RWPE2 (cell line): ENCODE measurements around the gene RTL1.

Source experiments
- ATAC-seq: fragments of 200-7000 bp; cut with Tn5 transposase; 3 replicates; pipeline ENCODE4 v1.9.1; 2021; ENCODE audit warnings: low read depth
- DNase-seq: peaks from one replicate; pipeline ENCODE4 v3.0.0-alpha.2; 2020; ENCODE audit warnings: low spot score
- H3K27ac ChIP-seq: fragments of 450-650 bp; 2 replicates; pipeline ENCODE4 v1.5.1; 2017; ENCODE audit warnings: mild to moderate bottlenecking; ENCODE audit not compliant: poor library complexity, severe bottlenecking
- H3K27me3 ChIP-seq: fragments of 250-450 bp; sonication (Bioruptor Pico); 2 replicates; pipeline ENCODE4 v1.5.1; 2021; ENCODE audit warnings: mild to moderate bottlenecking, moderate library complexity; ENCODE audit not compliant: insufficient read depth, poor library complexity, severe bottlenecking
- H3K36me3 ChIP-seq: fragments of 250-450 bp; sonication (Bioruptor Pico); 2 replicates; pipeline ENCODE4 v1.5.1; 2020; ENCODE audit warnings: low read depth, mild to moderate bottlenecking, moderate library complexity
- H3K4me1 ChIP-seq: fragments of 250-450 bp; sonication (Bioruptor Pico); 2 replicates; pipeline ENCODE4 v1.5.1; 2021; ENCODE audit warnings: mild to moderate bottlenecking, moderate library complexity; ENCODE audit not compliant: insufficient read depth, poor library complexity, severe bottlenecking
- H3K4me3 ChIP-seq: fragments of 250-450 bp; sonication (Bioruptor Pico); 2 replicates; pipeline ENCODE4 v1.5.1; 2021; ENCODE audit warnings: mild to moderate bottlenecking, moderate library complexity; ENCODE audit not compliant: severe bottlenecking
- H3K9me3 ChIP-seq: fragments of 250-450 bp; sonication (Bioruptor Pico); 2 replicates; pipeline ENCODE4 v1.5.1; 2021; ENCODE audit warnings: mild to moderate bottlenecking, moderate library complexity; ENCODE audit not compliant: severe bottlenecking
- TF ChIP-seq, protein P1 (sequence below): fragments of 450-650 bp; IDR thresholded peaks from one replicate; pipeline ENCODE4 v1.5.1; 2017; ENCODE audit warnings: mild to moderate bottlenecking, moderate library complexity; ENCODE audit not compliant: poor library complexity, severe bottlenecking

The RTL1 gene

DNA sequence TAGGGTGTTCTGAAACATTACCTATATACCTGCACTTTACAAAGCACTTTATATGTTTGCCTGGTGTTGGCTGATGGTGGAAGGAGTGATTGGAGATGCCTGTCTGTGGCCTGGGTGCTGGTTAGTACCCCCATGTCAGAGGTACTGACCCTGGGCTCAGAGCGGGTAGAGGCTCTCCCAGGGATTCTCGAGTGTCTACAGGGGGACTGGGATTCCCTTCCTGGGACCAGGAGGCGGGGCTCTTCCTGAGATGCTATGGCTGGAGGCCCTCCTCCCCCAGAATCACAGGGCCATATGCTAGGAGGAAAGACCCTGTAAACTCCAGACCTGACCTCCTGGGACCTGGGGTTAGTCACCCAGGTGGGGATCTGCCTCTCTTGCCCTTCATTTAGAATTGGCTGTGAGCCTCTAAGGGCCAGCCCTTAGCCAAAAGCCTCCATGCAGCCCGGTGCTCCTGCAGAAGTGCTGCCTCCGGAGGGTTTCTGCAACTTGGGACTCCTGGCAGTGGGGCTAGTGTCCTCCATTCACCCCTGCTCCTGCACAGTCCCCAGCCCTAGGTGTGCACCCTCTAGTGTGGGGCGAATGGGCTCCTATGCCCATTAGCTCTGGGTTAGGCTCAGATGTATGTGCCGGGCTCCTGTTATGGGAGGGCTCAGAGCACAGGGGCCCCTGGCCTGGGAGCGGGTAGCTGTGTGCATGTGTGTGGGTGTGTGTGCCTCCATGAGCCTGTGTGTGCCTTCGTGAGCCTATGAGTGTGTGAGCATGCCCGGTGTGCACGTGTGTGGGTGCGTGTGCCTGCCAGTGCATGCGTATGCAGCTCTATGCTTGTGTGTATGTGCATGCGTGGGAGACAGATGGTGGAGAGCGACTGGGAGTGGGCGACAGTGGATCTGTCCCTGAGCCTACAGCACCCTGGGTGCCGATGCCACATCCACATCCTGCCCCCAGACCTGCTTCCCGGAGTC lies 36.6 kb downstream of the RTL1 start:
- DNase-seq = peak; percentile 39
- Histone ChIP-seq H3K9me3 (no peaks in the 10 kb centered on the region), H3K36me3 (no peaks in the 10 kb centered on the region), H3K27me3 (no peaks in the 10 kb centered on the region), H3K4me3 (no peak overlapping the region), H3K4me1 (peaks cover 4% of the 10 kb centered on the region), H3K27ac (no peak overlapping the region)
- TF ChIP-seq, protein P1, sequence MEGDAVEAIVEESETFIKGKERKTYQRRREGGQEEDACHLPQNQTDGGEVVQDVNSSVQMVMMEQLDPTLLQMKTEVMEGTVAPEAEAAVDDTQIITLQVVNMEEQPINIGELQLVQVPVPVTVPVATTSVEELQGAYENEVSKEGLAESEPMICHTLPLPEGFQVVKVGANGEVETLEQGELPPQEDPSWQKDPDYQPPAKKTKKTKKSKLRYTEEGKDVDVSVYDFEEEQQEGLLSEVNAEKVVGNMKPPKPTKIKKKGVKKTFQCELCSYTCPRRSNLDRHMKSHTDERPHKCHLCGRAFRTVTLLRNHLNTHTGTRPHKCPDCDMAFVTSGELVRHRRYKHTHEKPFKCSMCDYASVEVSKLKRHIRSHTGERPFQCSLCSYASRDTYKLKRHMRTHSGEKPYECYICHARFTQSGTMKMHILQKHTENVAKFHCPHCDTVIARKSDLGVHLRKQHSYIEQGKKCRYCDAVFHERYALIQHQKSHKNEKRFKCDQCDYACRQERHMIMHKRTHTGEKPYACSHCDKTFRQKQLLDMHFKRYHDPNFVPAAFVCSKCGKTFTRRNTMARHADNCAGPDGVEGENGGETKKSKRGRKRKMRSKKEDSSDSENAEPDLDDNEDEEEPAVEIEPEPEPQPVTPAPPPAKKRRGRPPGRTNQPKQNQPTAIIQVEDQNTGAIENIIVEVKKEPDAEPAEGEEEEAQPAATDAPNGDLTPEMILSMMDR = no peak
- ATAC-seq = no peak

DNA sequence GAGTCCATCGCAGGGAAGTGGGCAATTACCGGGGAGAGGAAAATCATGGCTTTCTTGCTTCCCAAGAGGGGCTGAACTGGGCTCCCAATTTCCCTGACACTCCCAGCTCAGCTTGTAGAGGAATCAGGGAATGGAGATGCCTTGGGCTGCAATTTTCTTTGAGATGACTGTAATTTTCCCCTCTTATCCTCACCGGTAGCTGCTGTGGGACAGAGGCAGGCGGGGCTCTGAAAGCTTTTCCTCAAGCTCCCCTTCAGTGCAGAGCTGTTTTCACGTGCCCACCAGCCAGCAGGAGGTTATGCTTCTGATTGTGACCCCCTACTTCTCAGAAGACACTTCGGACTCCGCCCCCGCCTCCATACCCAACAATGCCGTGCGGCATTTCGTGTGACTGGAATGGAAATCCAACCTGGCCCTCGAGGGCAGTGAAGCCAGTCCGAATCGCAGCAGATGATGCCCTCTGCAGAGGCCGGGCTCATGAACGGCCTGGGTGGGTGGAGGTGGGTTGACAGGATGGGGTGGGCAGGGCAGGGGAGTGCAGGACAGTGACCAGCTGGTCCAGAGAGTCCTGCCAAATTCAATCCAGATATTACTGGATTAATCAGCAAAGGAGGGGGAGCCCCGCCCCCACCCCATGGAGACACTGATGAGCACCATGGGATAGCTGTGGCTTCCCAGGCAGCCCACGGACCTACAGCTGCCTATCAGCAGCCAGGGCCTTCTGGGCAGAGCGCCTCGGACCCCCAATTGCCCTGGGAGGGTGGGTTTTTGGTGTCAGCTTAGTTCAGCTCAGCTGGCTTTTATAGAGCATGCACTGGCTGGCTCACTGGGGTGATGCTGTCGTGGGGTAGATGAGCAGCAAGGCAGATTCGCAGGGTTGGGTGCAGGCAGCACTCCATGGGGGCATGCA lies 37.6 kb downstream of the RTL1 start:
- TF ChIP-seq, protein P1 = no peak
- no peak for ATAC-seq
- no peaks in the 10 kb centered on the region for H3K36me3 ChIP-seq
- H3K9me3 ChIP-seq = no peaks in the 10 kb centered on the region
- no peak overlapping the region for H3K4me3 ChIP-seq
- H3K4me1 ChIP-seq = peaks cover 4% of the 10 kb centered on the region
- H3K27me3 ChIP-seq = no peaks in the 10 kb centered on the region
- H3K27ac ChIP-seq = no peak overlapping the region
- peak; percentile 58 for DNase-seq

DNA sequence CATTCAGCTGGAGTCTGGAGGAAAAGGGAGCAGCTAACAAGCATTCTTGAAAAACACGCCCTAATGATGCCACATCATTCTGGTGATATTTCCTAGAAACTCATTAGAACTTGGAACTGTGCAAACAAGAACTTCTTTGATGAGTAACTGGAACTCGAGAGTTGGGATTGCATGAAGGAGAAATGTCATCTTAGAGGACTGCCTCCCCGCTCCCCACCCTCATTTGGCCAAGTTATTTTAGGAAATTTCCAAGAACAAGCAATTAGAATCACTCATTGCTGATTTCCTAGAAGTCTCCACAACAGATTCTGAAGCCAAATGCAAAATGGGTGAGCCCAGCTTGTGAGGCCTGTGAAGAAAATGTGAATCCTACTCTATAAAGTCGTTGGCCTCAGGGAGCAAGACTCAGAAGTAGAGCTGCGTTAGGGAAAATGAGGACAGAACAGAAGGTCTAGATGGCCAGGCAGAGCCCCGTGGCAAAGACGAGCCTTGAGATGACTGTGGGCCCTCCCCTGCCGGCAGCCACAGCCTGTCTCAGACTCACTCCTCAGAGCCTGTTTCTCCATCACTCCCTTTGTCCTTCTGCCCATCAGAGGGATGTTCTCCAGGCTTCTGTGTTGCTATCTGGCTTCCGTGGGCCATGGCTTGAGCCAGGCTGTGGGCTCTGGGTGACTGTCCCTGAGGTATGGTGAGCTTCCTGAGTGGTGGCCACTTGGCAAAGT lies 38.4 kb downstream of the RTL1 start:
- no peak for DNase-seq
- no peaks in the 10 kb centered on the region for H3K36me3 ChIP-seq
- no peaks in the 10 kb centered on the region for H3K9me3 ChIP-seq
- no peak overlapping the region for H3K4me3 ChIP-seq
- no peaks in the 10 kb centered on the region for H3K27me3 ChIP-seq
- peaks cover 4% of the 10 kb centered on the region for H3K4me1 ChIP-seq
- H3K27ac ChIP-seq = no peak overlapping the region
- TF ChIP-seq, protein P1 = no peak
- ATAC-seq = peak; percentile 47

DNA sequence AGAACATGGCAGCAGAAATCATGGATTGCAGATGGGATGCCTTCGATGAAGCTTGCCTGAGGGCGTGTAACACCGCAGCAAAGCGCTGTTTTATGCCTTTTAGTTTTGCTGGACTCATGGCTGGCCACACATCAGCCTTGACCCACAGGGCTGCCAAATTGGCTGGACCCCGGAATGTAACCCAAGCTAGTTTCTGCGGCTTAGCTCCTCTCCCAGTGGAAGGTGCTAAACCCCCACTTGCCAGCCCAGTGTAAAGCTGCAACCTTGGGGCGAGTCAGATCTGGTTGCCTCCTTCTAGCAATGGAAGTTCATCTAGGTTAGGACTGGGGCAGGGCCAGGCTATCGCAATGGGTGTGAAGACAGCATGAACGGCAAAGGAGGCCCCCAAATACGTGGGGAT lies 39.3 kb downstream of the RTL1 start:
- H3K36me3 ChIP-seq = no peaks in the 10 kb centered on the region

More for the DNA sequence above, 39.3 kb downstream of the RTL1 start:
- DNase-seq (peak; percentile 32), ATAC-seq (no peak)
- Histone ChIP-seq H3K4me1 (peaks cover 4% of the 10 kb centered on the region), H3K4me3 (no peak overlapping the region), H3K27me3 (no peaks in the 10 kb centered on the region), H3K27ac (no peak overlapping the region), H3K9me3 (no peaks in the 10 kb centered on the region)
- TF ChIP-seq, protein P1 = no peak
